Measurements from ENCODE around the gene FGFR1OP2. TPM values are rescaled to one million over a fixed set of nuclear protein-coding genes. Genes with fewer than 3 reads are reported as not detected.

FGFR1OP2 gene
- total and polyA plus RNA-seq, 2 of the 4 experiments (the other 2 are of a cell fraction), result 26.7 to 31.0 TPM

GRCh38 chr12:26961803-26962202 is 23.5 kb downstream of the FGFR1OP2 start:
- WGBS, 2 experiments (ENCODE audit: extremely low coverage in 2 of 2, insufficient read length in 1 of 2), result 86% methylated on average over 1 of the region's 1 CpG; no CpG with 5 or more reads in 1 of the 2 experiments
- H4K8ac ChIP-seq (ENCODE audit: low read depth in 2 of 2, low read length in 2 of 2), result no peak overlapping the region
- H3K4me3 ChIP-seq (ENCODE audit: insufficient read depth, low read depth, low read length), result no peak overlapping the region
- BruUV-seq (replicated peaks), result no TSS peak
- H4K91ac ChIP-seq (ENCODE audit: insufficient read depth, low read depth, low read length), result no peak overlapping the region
- no peak overlapping the region for H3K27ac ChIP-seq (ENCODE audit: insufficient read depth, low read length)
- no peak overlapping the region for H2AK9ac ChIP-seq (replicated peaks; ENCODE audit: low read depth, low read length, poor library complexity)
- H4K20me1 ChIP-seq (ENCODE audit: insufficient read depth, low read length), result no peaks in the 10 kb centered on the region
- no peak for TF ChIP-seq NFE2L2 (IDR thresholded peaks at IDR 0.05; ENCODE audit: low read depth, low read length)
- no peak for TF ChIP-seq MXI1 (IDR thresholded peaks at IDR 0.05; ENCODE audit: borderline replicate concordance, low read depth, low read length)
- no peak for TF ChIP-seq MAFK (IDR thresholded peaks at IDR 0.05; ENCODE audit: low read depth, low read length)
- no peak overlapping the region for H2AFZ ChIP-seq (replicated peaks; ENCODE audit: low read length, poor library complexity)
- intact Hi-C loops (cut with micrococcal nuclease), result loop anchor here (5.0 kb wide), 1 partner anchor 40 kb away; no protein-coding TSS in a partner anchor
- no peak overlapping the region for H3K4ac ChIP-seq (ENCODE audit: low read depth, low read length)
- no peak for ATAC-seq (ENCODE audit: low read depth)
- no peak overlapping the region for H3K14ac ChIP-seq (replicated peaks; ENCODE audit: low read depth, low read length)
- H2AK5ac ChIP-seq (ENCODE audit: low read depth, low read length), result no peak overlapping the region
- H3K9ac ChIP-seq (ENCODE audit: low read depth, low read length), result no peak overlapping the region
- ChIA-PET CTCF (no interaction called here), POLR2A (ENCODE audit: unreplicated experiment) (no interaction called here)
- H2BK5ac ChIP-seq (ENCODE audit: low read depth, low read length, poor library complexity, severe bottlenecking), result no peak overlapping the region
- H3K9me1 ChIP-seq (ENCODE audit: insufficient read depth, low read length), result no peaks in the 10 kb centered on the region
- H2BK120ac ChIP-seq (ENCODE audit: low read depth, low read length), result no peak overlapping the region
- no peak overlapping the region for H3K56ac ChIP-seq (ENCODE audit: extremely low read depth, insufficient read depth, low read length)
- in situ Hi-C loops (cut with MboI; ENCODE audit: low sequenced_read_pairs), result no loop called here
- no peak overlapping the region for H2BK15ac ChIP-seq (ENCODE audit: low read depth, low read length)
- no peak overlapping the region for H3K18ac ChIP-seq (ENCODE audit: low read depth, low read length)
- peaks cover 13% of the 10 kb centered on the region for H3K36me3 ChIP-seq (ENCODE audit: control insufficient read depth, insufficient read depth, low read length)
- no peak for DNase-seq
- no peaks in the 10 kb centered on the region for H3K4me1 ChIP-seq (ENCODE audit: control insufficient read depth, insufficient read depth, low read length)
- no peaks in the 10 kb centered on the region for H3K27me3 ChIP-seq (ENCODE audit: control insufficient read depth, insufficient read depth, low read length)
- no peak overlapping the region for H3K4me2 ChIP-seq (ENCODE audit: low read depth, low read length)
- dilution Hi-C loops (cut with HindIII; ENCODE audit: low sequenced_read_pairs, unreplicated experiment), result no loop called here
- H2BK20ac ChIP-seq (ENCODE audit: low read depth, low read length), result no peak overlapping the region
- no peak overlapping the region for H4K5ac ChIP-seq (ENCODE audit: low read depth, low read length)
- peaks cover 3% of the 10 kb centered on the region in 2 experiments; a peak in 1 of 4 replicates for H3K79me1 ChIP-seq (ENCODE audit: low read depth in 1 of 2, low read length in 2 of 2)
- H3K9me3 ChIP-seq (ENCODE audit: control insufficient read depth, insufficient read depth, low read length), result no peaks in the 10 kb centered on the region
- H3K23ac ChIP-seq (ENCODE audit: low read depth, low read length), result no peak overlapping the region

Data from IMR-90 (cell line).